ENCODE measurements around the gene ACADVL. TPM values are rescaled to one million over a fixed set of nuclear protein-coding genes. Genes with fewer than 3 reads are reported as not detected.

Gene ACADVL
- 236 and 357 TPM in 2 replicates for total RNA-seq

DNA sequence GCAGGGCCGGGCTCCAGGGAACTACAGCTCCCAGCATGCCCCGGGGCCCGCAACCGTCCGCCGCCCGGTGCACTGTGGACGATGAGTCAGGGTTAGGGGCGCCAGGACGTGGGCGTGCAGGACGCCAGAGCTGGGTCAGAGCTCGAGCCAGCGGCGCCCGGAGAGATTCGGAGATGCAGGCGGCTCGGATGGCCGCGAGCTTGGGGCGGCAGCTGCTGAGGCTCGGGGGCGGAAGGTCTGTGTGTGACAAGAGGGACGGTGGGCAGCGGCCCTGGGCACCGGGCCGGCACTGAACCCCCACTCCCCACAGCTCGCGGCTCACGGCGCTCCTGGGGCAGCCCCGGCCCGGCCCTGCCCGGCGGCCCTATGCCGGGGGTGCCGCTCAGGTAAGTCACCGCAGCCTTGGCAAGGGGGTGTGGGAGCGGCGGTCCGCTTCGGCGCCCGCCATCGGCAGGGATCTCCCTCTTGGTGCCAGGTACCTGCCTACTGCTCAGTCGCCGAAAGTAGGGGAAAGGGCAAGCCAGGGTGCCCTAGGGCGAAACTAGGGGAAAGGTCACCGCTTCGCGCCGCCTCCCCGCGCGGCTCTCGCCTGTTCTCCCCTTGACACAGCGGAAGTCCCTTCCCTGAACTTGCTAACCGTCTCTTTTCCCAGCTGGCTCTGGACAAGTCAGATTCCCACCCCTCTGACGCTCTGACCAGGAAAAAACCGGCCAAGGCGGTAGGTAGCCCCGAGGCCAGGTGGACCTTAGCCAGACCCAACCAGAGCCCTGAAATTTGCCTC lies at the start of gene ACADVL, which contains the start of gene DLG4:
TSS of gene ACADVL (plus strand) at position 127 of the 781 bp plus-strand sequence. CDS start at position 174, 47 bp downstream.
TSS of gene DLG4 (minus strand) at position 25 of the 781 bp plus-strand sequence.

GRCh38 chr17:7179317-7180254 lies 40.2 kb upstream of the ACADVL start, which contains the start of gene ASGR1:
ASGR1 (minus strand) TSS chr17:7179370; CDS start chr17:7178563, 807 bp downstream.

GRCh38 chr17:7234083-7234951 lies 14.6 kb downstream of the ACADVL start, which contains the start of gene DVL2:
DVL2 (minus strand) TSS chr17:7234517; CDS start chr17:7234262, 255 bp downstream.

GRCh38 chr17:7239091-7240027 lies 19.6 kb downstream of the ACADVL start, which contains the start of gene PHF23:
PHF23 (minus strand) TSS chr17:7239457; CDS start chr17:7239279, 178 bp downstream.

GRCh38 chr17:7241783-7242716 lies 22.3 kb downstream of the ACADVL start, which contains the start of gene GABARAP:
GABARAP (minus strand) TSS chr17:7242449; CDS start chr17:7242330, 119 bp downstream.

GRCh38 chr17:7251661-7252175 lies 32.0 kb downstream of the ACADVL start, which contains the start of gene CTDNEP1:
CTDNEP1 (minus strand) TSS chr17:7251734; CDS start chr17:7251296, 438 bp downstream.

DNA sequence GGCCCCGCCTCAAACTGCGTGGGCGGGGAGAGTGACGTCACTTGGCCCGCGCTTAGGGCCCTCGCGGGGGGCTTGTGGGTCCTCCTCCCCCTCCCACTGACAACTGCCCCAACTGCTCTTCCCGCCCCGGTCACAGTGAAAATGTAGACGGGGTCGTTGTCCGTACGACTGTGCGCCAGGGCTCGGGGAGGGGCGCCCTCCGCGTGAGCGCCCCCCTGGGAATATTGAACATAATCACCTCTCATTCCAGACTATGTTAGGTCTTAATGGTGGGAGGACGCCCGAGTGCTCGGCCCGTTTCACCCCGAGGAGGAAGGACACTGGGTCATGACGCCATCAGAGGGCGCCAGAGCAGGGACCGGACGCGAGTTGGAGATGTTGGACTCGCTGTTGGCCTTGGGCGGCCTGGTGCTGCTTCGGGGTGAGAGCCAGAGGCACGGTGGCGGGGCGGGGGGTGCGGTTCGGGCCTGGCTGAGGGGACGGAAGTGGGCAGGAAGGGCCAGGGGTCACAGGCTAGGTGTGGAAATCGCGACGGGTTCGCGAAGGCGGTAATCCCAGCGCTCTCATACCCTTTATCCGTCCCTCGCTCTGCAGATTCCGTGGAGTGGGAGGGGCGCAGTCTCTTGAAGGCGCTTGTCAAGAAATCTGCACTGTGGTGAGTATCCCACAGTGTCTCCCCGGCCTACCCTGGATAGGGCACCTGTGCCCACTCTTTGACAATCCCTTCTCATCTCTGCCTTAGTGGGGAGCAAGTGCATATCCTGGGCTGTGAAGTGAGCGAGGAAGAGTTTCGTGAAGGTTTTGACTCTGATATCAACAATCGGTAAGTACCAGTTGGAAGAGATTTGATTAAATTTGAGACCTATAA lies 32.7 kb downstream of the ACADVL start, which contains the start of gene ELP5:
TSS of gene ELP5 (plus strand) at position 40 of the 868 bp plus-strand sequence. CDS start at position 376, 336 bp downstream.

GRCh38 chr17:7262192-7262934 lies 42.6 kb downstream of the ACADVL start, which contains the start of gene CLDN7:
CLDN7 (minus strand) TSS chr17:7262478; CDS start chr17:7262043, 435 bp downstream.

Other genes with a start within 250 kb of the ACADVL start
- under 0.01 TPM in 1 of 2 replicates, not detected in the other for gene ALOX12, start 223.9 kb upstream of the ACADVL start, total RNA-seq
- gene RNASEK, start 207.3 kb upstream of the ACADVL start, total RNA-seq: 25.9 and 42.3 TPM in 2 replicates
- gene BCL6B, start 196.9 kb upstream of the ACADVL start, total RNA-seq: 0.33 and 0.44 TPM in 2 replicates
- 0.44 and 2.0 TPM in 2 replicates for gene SLC16A13, start 183.9 kb upstream of the ACADVL start, total RNA-seq
- 0.66 TPM in 1 of 2 replicates, not detected in the other for gene SLC16A11, start 175.8 kb upstream of the ACADVL start, total RNA-seq
- gene CLEC10A, start 139.7 kb upstream of the ACADVL start, total RNA-seq: not detected in 2 replicates
- not detected in 2 replicates for gene ASGR2, start 105.1 kb upstream of the ACADVL start, total RNA-seq
- gene ASGR1, start 40.6 kb upstream of the ACADVL start, total RNA-seq: 1.2 and 1.3 TPM in 2 replicates
- 17.6 and 27.3 TPM in 2 replicates for gene DLG4, start 102 bp upstream of the ACADVL start, total RNA-seq
- gene DVL2, start 14.6 kb downstream of the ACADVL start, total RNA-seq: 84.8 and 108 TPM in 2 replicates
- 47.3 and 68.5 TPM in 2 replicates for gene PHF23, start 19.5 kb downstream of the ACADVL start, total RNA-seq
- gene GABARAP, start 22.5 kb downstream of the ACADVL start, total RNA-seq: 199 and 406 TPM in 2 replicates
- gene CTDNEP1, start 31.8 kb downstream of the ACADVL start, total RNA-seq: 35.2 and 41.6 TPM in 2 replicates
- gene ELP5, start 32.3 kb downstream of the ACADVL start, total RNA-seq: 24.6 and 25.6 TPM in 2 replicates
- 4.1 and 6.5 TPM in 2 replicates for gene CLDN7, start 42.5 kb downstream of the ACADVL start, total RNA-seq
- 0.17 and 0.44 TPM in 2 replicates for gene SLC2A4, start 61.8 kb downstream of the ACADVL start, total RNA-seq
- 0.17 and 0.29 TPM in 2 replicates for gene YBX2, start 74.7 kb downstream of the ACADVL start, total RNA-seq
- gene EIF5A, start 87.7 kb downstream of the ACADVL start, total RNA-seq: 469 and 682 TPM in 2 replicates
- 40.1 and 47.6 TPM in 2 replicates for gene GPS2, start 95.4 kb downstream of the ACADVL start, total RNA-seq
- gene NEURL4, start 109.4 kb downstream of the ACADVL start, total RNA-seq: 20.2 and 23.5 TPM in 2 replicates
- gene ACAP1, start 116.6 kb downstream of the ACADVL start, total RNA-seq: 0.58 and 0.99 TPM in 2 replicates
- 6.1 and 13.1 TPM in 2 replicates for gene KCTD11, start 132.2 kb downstream of the ACADVL start, total RNA-seq
- gene TMEM95, start 135.2 kb downstream of the ACADVL start, total RNA-seq: not detected in 2 replicates
- 0.66 and 0.73 TPM in 2 replicates for gene TNK1, start 161.2 kb downstream of the ACADVL start, total RNA-seq
- gene PLSCR3, start 174.6 kb downstream of the ACADVL start, total RNA-seq: 38.7 and 48.1 TPM in 2 replicates
- 95.8 and 132 TPM in 2 replicates for gene TMEM256, start 184.2 kb downstream of the ACADVL start, total RNA-seq
- gene NLGN2, start 187.9 kb downstream of the ACADVL start, total RNA-seq: 16.1 and 18.2 TPM in 2 replicates
- gene SPEM1, start 200.4 kb downstream of the ACADVL start, total RNA-seq: not detected in 2 replicates
- not detected in 2 replicates for gene SPEM2, start 205.7 kb downstream of the ACADVL start, total RNA-seq
- not detected in 2 replicates for gene SPEM3, start 208.9 kb downstream of the ACADVL start, total RNA-seq
- gene TMEM102, start 215.5 kb downstream of the ACADVL start, total RNA-seq: 1.3 and 1.9 TPM in 2 replicates
- gene FGF11, start 219.6 kb downstream of the ACADVL start, total RNA-seq: 0.58 and 2.8 TPM in 2 replicates
- gene CHRNB1, start 225.1 kb downstream of the ACADVL start, total RNA-seq: 6.8 and 10.3 TPM in 2 replicates